Kidney epithelial cell (primary cell): ENCODE data around the gene SYNJ1. TPM values are rescaled to one million over a fixed set of nuclear protein-coding genes. Genes with fewer than 3 reads are reported as not detected.

ENCODE experiments used
- DNase-seq: peaks from one replicate; pipeline ENCODE4 v3.0.0-alpha.2; 2010; ENCODE audit warnings: low read depth
- H3K27me3 ChIP-seq: 2 replicates; pipeline ENCODE4 v1.6.0; 2011; ENCODE audit warnings: low read length; ENCODE audit not compliant: control insufficient read depth, insufficient read depth
- H3K36me3 ChIP-seq: 2 replicates; pipeline ENCODE4 v1.5.1; 2011; ENCODE audit warnings: low read length; ENCODE audit not compliant: control insufficient read depth, insufficient read depth
- H3K4me3 ChIP-seq: 2 replicates; pipeline ENCODE4 v1.5.1; 2011; ENCODE audit warnings: low read depth, mild to moderate bottlenecking, control low read depth, low read length
- total RNA-seq: library from RNA; depleted of rRNA; stranded (reverse); fragments of >200 nt; gene quantifications from 2 replicates; pipeline ENCODE4 v1.2.3, GENCODE V29; 2015
- TF ChIP-seq, protein P1 (sequence below): IDR thresholded peaks from 2 replicates; pipeline ENCODE4 v1.5.1; 2011; ENCODE audit warnings: mild to moderate bottlenecking, moderate library complexity, low read length, control low read depth, inconsistent platforms; ENCODE audit not compliant: insufficient read depth, poor library complexity, severe bottlenecking

SYNJ1 gene
- total RNA-seq, 1 donor from 2014 or later, result 3.5 TPM

DNA sequence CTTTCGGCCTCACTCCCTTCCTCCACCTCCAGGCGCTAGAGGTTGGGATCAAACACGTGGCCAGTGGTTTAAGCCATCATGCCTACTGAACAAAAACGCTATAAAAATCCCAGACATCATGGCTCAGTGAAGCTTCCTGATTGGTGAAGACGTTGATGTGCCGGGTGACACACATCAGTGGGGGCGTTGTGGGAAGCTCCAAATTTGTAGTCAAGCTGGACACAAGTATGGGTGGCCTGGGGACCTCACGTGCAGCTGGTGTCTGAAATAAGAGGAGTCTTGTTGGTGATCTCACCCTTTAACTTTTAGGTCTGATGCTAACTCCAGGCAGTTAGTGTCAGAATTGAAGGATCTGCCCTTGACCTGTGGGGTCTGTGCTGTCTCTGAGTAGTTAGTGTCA lies 122.3 kb downstream of the SYNJ1 start:
- TF ChIP-seq, protein P1, sequence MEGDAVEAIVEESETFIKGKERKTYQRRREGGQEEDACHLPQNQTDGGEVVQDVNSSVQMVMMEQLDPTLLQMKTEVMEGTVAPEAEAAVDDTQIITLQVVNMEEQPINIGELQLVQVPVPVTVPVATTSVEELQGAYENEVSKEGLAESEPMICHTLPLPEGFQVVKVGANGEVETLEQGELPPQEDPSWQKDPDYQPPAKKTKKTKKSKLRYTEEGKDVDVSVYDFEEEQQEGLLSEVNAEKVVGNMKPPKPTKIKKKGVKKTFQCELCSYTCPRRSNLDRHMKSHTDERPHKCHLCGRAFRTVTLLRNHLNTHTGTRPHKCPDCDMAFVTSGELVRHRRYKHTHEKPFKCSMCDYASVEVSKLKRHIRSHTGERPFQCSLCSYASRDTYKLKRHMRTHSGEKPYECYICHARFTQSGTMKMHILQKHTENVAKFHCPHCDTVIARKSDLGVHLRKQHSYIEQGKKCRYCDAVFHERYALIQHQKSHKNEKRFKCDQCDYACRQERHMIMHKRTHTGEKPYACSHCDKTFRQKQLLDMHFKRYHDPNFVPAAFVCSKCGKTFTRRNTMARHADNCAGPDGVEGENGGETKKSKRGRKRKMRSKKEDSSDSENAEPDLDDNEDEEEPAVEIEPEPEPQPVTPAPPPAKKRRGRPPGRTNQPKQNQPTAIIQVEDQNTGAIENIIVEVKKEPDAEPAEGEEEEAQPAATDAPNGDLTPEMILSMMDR, result no peak
- peaks cover 6% of the 10 kb centered on the region for H3K36me3 ChIP-seq
- DNase-seq, result no peak
- H3K4me3 ChIP-seq, result no peak overlapping the region
- H3K27me3 ChIP-seq, result no peaks in the 10 kb centered on the region

DNA sequence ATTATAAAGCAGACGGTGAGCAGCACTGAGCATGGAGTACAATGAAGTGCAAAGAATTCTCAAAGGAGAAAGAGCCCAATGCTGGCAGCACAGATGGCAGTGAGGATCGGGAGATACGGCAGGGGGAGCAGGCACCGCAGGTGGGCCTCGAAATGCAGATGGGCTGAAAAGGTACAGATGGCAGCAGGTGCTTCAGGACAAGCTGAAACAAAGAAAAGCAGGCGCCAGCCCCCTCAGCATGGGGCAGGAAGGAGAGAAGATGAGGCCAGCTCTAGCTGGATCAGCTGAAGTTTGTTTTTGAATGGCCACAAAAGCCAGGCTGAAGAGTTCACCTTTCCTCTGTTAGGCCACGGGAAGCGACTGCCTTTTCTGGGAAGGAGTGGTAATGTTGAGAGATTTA lies 123.3 kb downstream of the SYNJ1 start:
- DNase-seq, result no peak
- TF ChIP-seq, protein P1, result no peak
- Histone ChIP-seq H3K4me3 (no peak overlapping the region), H3K36me3 (peaks cover 6% of the 10 kb centered on the region), H3K27me3 (no peaks in the 10 kb centered on the region)

DNA sequence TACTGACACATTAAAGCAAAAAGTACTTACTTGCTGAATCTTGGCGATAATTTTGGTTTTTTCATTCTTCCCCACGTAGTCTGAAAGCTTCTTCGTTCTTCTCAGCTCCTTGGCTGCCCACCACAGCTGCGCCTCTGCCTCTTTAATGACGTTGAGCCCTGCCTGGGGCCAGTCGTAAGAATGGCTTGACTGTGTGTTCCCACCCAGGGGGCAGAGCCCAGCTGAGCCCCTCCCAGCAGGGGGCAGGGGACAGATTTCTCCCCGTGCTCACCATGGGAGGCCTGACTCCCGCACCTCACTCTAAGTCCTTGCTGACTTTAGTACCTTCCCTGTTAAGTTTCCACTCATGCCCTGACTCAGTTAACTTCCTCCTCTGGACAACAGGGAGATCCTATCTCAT lies 124.7 kb downstream of the SYNJ1 start:
- DNase-seq, result no peak
- TF ChIP-seq, protein P1, result no peak
- no peak overlapping the region for H3K4me3 ChIP-seq
- peaks cover 6% of the 10 kb centered on the region for H3K36me3 ChIP-seq
- H3K27me3 ChIP-seq, result no peaks in the 10 kb centered on the region

DNA sequence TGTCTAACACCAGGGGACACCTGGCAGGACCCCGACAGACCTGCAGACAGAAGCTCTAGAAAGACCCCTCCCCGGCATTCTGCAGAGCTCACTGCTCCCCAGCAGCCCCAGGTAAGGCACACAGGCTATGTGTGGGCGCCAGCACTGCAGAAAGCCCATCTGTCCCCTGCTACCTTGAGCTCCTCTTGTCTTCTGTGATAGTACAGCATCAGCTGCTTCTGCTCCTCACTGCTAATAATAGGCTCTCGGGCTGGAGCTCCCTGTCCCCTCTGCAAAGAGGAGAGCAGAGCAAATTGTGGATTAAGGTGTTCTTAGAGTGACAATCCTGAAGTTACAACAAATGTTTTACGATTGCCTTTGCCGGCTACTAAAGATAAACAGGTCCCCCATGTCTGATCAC lies 125.7 kb downstream of the SYNJ1 start:
- H3K4me3 ChIP-seq, result no peak overlapping the region
- no peak for DNase-seq
- no peaks in the 10 kb centered on the region for H3K27me3 ChIP-seq
- H3K36me3 ChIP-seq, result peaks cover 4% of the 10 kb centered on the region
- TF ChIP-seq, protein P1, result no peak

DNA sequence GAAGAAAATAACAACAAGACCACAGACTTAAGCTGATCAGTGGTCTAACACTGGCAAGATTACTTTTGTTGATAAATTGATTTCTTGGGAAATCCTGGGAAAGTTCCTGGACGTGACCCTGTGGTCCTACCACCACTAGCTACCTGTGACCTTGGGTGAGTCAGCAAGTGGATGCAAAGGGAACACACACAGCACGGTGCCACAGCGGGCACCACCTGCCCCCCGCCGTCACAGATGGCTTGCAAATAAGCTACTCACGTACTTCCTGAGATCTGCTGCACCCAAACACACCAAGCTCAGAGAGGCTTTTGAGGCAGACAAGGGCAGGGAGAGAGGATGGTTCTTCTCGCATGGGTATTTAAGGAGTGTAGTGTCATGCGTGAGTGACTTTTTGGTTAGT lies 128.3 kb downstream of the SYNJ1 start:
- DNase-seq, result no peak
- H3K36me3 ChIP-seq, result peaks cover 3% of the 10 kb centered on the region
- TF ChIP-seq, protein P1, result no peak
- H3K4me3 ChIP-seq, result no peak overlapping the region
- H3K27me3 ChIP-seq, result no peaks in the 10 kb centered on the region

DNA sequence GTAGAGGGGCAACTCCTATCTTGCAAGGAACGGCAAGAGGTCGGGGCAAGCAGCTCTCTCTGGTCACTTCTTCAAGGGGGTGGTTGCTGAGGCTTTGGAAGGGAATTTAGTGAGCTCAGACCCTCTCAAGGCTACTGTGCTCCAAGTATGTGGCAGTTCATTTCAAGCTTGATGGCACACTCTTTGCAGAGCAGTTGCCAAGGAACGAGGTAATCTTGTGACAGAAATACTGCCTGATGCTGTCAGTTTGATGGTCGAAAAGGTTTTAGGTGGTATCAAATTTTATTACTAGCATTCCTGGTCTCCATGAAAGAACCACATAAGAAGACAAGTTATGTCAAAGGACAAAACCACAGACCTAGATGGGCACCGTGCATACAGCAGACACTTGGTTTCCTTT lies 128.7 kb downstream of the SYNJ1 start:
- TF ChIP-seq, protein P1, result no peak
- Histone ChIP-seq H3K27me3 (no peaks in the 10 kb centered on the region), H3K36me3 (peaks cover 3% of the 10 kb centered on the region), H3K4me3 (no peak overlapping the region)
- DNase-seq, result no peak
